Stimulated activated CD8-positive, alpha-beta memory T cell treated with anti-CD3 and anti-CD28 coated beads, Interleukin-7, amount 100 ng/mL, for 48 hours (primary cell): ENCODE data around the gene GXYLT2.
A peak's percentile ranks its signal among the peaks of the same experiment; 100 is the strongest.

Experiments
- DNase-seq, 2 donors: peaks; one replicate each; pipeline ENCODE4 v3.0.0-alpha.2; 2020; ENCODE audit warnings: low read depth in 1 of 2; ENCODE audit errors: extremely low read depth in 1 of 2

The GXYLT2 gene, protein sequence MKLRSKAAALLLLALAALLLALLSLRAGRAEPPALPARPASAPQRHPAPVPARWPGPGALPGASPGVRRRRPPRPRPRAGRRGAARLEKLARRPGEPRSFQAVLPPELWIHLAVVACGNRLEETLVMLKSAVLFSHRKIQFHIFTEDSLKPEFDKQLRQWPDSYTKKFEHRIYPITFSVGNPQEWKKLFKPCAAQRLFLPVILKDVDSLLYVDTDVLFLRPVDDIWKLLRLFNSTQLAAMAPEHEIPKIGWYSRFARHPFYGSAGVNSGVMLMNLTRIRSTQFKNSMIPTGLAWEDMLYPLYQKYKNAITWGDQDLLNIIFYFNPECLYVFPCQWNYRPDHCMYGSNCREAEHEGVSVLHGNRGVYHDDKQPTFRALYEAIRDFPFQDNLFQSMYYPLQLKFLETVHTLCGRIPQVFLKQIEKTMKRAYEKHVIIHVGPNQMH

DNA sequence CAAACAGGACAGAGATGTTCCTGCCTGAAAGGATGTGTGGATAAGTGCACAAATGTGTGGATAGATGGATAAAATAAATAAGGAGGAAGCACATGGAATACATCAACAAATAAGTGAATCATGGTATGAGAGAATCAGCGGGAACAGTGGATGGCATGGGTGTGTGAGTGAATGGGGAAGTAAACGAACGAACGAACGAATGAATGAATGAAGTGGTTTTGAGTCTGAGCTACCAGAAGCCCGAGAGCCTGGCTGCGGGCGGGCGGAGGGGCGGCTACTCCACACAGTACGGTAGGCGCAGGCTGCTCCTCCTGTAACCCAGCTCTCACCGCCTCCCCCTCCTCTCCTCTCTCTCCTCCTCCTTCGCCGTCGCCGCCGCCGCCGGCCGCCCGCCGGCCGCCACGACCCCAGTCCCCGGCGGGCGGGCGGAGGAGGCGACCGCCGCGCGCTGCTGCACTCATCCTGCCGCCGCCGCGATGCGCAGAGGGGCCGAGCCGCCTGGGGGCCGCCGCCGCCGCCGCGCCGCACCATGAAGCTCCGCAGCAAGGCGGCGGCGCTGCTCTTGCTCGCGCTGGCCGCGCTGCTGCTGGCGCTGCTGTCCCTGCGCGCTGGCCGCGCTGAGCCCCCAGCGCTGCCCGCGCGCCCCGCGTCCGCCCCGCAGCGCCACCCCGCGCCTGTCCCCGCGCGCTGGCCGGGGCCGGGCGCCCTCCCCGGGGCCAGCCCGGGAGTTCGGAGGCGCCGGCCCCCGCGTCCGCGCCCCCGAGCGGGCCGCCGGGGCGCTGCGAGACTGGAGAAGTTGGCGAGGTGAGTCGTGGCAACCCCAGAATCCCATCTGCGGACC, at the start of gene GXYLT2:
TSS of gene GXYLT2 (plus strand) at position 342 of the 841 bp plus-strand sequence. CDS start at position 530, 188 bp downstream.
- peak; percentile 1 to 6 for DNase-seq

DNA sequence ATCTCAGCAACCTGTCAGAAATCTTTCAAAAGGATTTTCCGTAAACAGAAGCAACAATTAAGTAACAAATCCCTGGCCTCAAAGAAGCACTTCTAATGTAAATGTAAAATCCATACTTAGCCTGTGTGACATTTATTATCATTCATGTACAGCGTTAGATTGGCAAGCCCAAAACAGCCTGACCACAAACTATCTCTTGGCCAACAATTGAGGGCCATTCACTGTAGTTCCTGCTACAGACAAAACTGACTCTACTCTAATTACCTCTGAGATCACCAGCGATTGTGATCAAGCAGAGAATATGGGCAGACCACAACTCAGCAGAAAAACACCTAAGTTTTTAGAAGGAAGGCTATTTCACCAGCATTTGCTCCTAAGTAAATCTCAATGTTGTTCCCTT, 48.8 kb upstream of the GXYLT2 start:
- DNase-seq, result no peak

DNA sequence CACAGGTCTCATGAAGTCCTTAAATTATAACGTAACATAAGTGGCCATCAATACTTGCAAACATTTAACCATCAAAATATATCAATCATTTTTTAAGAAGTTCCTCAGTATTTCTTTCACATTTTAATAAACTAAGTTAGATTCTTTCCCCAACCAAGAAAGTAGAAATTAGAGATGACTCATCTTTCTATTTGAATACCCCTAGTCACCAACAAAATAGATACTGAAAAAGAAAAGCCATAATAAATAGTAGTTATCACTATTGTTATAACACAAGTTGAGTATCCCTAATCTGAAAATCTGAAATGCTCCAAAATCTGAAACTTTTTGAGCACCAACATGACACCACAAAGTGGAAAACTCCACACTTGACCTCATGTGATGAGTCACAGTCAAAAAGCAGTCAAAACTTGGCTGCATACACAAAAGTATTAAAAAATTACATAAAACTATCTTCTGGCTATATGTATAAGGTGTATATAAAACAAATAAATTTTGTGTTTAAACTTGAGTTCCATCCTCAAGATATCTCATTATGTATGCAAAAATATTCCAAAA, 43.3 kb upstream of the GXYLT2 start:
- DNase-seq, result no peak

DNA sequence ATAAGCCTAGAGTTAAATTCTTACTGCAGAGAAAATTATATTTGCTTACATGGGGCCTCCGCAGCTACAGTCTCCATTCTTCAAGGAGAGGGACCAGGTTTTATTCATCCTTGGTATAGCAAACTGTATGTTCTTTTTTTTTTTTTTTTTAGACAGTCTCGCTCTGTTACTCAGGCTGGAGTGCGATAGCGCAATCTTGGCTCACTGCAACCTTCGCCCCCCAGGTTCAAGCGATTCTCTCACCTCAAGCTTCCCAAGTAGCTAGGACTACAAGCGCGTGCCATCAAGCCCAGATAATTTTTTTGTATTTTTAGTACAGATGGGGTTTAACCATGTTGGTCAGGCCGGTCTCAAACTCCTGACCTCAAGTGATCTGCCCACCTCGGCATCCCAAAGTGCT, 41.7 kb upstream of the GXYLT2 start:
- DNase-seq, result no peak

DNA sequence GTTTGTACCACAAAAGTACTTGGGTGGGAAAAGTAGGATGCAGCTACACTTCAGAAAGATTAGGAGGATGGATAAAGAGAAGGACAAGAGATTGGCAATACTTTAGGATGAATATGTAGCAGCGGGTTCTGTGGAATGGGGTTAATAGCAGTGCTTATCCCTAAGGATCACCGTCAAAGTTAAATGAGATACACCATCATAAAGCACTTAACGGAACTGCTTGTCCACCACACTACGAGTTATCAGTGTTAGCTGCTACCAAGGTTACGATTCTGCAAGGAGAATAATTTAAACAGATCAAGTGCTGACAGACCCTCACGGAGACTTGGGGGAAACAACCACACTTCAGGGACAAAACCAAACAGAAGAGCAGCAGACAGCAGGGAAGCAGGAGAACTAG, 40.6 kb upstream of the GXYLT2 start:
- DNase-seq, result no peak

DNA sequence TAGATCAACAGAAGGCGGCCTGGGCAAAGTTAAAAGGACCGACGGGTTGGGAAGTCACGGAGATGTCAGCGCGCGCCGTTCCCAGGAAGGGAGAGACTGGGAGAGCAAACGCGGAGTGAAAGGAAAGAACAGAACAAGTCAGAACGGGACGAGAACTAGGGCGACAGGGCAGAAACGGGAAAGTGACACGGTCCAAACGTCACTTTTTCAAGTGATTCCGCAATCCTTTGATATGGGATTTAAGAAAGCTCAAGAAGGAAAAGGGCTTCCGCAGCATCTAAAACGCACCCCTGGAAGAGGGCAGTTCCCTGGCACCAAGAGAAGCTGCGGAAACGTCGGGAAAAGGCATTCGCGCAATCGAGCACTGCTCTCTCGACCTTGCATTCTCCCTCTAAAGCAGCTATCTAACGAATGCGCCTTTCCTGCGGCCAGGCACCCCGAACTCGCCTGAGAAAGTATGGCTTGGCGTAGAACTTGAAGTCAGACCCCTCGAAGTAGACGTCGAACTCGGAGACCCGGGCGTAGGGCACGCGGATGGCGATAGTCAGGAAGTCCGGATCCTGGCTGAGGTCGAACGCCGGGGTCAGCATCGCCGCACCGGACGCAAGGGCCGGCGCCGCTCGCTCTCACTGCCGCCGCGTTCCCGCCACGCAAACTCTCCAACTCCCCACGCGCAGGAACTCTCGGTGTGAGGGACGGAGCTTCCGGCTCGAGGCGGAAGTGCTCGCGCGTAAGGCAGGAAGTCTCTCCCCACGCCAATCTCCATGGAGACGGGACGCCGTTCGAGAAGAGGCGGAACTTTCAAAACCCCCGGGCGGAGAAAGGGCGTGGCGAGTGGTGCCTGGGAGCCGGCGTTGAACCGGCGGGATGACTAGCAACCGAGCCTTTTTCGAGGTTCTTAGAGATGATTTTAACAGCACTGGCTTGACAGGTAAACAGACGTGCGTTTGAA, 39.8 kb upstream of the GXYLT2 start, which contains the start of gene SHQ1:
TSS of gene SHQ1 (minus strand) at position 695 of the 952 bp plus-strand sequence. CDS start at position 590, 105 bp downstream.
- DNase-seq, result peak; percentile 87 to 96

DNA sequence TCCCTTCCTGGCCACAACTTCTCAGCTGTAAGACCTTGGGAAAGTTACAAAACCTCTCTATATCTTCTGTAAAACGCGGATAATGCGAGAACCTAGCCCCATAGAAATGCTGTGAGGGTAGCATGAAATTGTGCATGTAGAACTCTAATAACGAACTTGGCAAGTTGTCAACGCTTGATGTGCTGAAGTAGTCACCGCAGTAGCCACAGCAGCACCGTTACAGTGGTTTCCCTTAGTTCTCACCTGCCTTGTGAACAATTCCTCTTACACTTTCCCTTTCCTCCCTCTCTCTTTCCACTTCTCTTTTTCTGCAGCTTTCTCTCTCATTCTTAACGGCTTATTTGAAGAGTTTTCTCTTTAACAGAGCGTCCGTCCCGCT, 39.2 kb upstream of the GXYLT2 start:
- peak in 1 of 2 donors; percentile 12 for DNase-seq

DNA sequence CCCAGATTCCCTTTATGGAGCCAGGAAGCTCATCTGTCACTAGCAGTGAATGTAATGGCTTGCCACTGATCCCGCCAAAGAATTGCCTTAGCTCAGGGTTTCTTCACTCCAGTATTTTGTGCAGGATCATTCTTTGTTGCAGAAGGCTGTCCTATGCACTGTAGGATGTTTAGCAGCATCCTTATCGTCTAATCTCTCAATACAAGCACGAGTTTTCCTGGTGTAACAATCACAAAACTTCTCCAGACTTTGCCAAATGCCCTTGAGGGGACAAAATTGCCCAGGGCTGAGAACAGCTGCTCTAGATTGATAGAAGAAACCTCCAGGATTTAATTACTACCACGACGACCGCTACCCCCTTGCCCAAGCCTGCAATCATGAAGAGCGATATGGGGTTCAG, 32.8 kb upstream of the GXYLT2 start:
- DNase-seq, result no peak

DNA sequence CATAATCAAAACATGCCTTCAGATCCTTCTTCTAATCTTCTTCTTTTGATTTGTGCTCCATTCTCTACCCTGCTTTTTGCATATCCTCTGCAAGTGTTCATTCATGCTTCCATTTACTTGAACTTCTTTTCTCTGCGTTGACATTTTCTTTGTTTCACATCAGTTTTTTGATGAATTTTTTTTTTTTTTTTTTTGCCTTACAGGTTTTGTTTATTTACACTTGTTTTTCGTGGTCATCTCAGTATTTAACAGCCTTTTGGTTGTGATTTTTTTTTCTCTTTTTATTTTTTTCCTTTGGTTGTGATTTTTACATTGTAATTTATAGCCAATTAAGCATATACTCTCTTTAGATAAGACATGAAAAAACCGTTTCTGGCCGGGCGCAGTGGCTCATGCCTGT, 27.8 kb upstream of the GXYLT2 start:
- DNase-seq, result no peak

DNA sequence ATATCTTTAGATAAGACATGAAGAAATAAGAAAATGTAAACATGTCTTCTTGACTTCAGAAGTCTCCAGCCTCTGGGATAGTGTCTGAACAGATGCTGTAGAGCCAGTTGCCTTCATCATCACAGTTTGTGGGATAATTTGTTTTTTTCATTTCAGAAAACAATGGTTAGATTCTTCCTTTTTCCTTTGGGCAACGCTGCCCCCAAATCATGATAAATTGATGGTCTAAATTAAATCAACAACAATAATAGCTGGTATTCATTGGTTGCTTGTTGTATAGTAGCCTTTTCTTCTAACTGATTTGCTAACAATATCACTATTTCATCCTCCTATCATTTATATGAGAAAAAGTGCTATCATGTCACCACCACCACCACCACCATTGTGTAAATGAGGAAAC, 27.0 kb upstream of the GXYLT2 start:
- DNase-seq, result no peak

DNA sequence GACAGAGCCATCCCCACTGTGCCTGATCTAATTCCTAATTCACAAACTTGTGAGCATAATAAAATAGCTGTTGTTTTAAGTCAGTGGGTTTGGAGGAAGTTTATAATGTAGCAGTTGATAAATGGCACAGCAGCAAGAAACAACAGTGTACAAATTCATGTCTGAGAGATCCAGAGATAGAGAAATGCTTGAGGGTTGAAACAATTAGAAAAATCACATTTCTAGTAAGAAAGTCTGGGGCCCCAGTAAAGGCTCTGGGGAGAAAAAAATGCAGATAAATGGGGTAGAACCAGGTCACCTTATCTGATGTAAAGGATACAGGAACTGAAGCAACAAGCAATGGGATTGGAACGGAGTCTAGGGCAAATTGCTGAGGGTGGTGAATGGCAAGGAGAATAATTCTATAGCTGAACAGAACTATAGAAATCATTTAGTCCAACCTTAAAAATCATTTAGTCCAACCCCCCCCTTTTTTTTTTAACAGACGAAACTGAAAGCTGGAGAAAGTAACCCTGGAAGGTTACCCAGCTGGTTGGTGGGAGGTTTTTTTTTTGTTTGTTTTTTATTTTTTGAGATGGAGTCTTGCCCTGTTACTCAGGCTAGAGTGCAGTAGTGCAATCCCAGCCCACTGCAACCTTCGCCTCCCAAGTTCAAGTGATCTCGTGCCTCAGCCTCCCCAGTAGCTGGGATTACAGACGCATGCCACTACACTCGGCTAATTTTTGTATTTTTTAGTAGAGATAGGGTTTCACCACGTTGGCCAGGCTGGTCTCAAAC, 25.3 kb upstream of the GXYLT2 start:
- no peak for DNase-seq

DNA sequence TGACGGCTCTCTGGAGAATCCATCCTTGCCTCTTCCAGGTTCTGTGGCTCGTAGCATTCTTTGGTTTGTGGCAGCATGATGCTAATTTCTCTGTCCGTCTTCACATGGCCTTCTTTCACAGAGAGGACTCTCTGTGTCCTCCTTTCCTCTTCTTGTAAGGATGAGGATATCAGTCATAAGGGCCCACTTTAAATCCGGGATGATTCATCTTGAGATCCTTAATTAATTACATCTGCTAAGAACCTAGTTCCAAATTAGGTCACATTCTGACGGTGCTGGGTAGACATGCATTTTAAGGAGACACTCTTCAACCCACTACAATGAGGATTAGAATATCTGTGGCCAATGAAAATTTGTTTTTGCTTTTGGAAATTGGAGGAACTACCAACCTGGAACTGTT, 15.7 kb upstream of the GXYLT2 start:
- DNase-seq, result no peak

DNA sequence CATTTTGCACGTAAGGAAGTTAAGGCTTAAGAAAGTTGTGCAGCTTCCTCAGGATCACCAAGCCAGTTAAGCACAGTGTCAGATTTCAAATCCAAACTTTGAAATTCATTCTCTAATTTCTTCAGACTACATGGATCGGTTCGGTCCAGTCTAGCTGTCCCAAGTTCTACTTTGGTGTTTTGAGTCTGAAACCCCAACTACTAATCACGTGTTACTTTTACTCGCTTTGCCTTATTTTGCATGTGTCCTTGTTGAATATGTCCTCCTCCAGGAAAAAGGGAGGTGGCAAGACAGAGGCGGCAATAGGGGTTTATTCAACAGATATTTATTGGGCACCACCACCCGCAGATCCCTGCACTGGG, 522 bp upstream of the GXYLT2 start:
- DNase-seq, result no peak

DNA sequence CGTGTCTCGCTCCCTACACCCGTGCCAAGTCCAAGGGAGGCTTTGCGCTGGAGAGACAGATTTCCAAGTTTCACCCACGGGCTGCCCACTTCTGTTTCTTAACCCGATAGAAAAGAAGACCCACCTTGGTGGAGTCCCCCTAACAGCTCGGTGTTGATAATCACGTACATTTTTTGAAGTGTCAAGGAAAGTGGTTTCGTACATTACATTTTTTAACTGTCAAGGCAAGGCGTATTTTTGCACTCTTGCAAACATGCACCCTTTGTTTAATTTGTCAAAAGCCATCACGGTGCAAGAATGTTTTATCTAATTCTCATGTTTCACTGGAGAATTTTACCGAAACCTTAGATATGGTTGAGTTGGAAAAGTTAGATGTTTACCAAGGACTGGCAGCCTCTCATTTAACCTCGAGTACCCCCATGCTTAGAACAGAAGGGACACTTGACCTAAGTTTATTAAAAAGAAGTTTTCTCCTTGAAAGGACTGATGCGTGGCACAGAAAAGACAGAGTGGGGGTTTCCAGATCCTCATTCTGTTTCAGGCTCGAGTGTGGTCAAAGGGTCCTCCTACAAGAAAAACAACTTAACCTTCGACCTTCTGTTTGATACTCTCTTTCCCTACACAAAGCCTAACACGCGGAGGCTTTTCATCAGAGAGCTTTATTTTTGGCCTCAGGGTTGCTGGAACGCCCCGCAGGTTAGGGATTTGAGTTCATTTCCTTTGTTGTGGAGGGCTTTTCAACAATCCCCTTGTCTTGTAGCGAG, 882 bp downstream of the GXYLT2 start:
- no peak for DNase-seq

DNA sequence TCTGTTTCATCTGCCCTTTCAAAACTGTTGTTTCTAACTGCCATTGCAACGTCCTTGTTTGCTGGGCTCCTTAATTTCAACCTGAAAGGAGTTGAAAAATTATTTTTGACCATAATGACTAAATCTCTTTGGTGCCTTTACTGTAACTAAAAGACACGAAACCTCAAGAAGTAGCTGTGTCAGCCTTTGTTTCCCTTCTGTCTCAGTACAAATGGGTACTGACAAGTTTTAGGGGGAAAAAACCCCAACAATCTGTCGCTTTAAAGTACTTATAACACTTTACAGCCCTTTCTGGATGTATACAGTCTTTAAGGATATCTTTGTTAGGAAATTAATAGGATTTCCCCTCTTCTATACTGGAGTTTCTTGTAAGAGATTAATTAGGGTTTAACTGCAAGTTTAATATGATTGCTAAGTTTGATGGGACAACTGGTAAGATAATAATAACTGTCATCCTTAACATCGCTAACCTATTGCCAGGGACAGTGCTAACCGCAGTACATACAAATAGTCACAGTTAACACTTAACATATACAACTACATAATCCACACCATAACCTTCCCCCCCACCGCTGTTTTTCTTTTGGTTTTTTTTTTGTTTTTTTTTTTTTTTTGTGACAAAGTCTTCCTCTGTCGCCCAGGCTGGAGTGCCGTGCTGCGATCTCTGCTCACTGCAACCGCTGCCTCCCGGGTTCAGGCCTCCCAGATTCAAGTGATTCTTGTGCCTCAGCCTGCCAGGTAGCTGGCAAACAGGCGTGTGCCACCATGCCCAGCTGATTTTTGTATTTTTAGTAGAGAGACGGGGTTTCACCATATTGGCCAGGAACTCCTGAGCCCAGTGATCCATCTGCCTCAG, 1.7 kb downstream of the GXYLT2 start:
- DNase-seq, result no peak

DNA sequence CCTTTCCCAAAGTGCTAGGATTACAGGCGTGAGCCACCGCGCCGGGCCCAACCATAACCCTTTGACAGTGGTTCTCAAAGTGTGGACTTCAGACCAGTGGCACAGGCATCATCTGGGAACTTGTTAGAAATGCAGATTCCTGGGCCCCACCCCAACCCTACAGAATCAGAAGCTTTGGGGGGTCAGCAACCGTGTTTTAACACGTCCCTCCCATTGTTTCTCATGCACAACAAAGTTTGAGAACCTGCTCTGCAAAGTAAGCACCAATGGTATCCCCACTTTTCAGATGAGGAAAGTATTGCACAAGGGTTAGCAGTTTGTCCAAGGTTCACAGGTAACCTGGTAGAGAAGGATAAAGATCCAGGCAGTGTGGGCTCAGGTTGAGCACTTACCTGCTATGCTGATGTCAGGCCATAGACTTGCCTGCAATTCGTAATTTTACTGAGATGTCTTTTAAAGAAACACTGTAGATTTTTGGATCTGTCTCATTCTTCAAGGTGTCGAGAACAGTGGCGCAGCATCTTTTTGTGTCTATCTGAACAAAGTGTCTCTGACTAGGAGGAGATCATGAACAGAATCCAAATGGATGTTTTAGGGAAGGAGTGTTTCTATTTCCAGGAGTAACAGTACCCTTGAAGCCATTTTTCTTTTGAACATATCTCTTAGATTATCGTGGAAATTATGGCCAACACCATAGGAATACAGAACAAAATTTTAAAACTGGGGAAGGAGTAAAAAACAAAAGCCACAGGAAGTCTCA, 2.5 kb downstream of the GXYLT2 start:
- no peak for DNase-seq

DNA sequence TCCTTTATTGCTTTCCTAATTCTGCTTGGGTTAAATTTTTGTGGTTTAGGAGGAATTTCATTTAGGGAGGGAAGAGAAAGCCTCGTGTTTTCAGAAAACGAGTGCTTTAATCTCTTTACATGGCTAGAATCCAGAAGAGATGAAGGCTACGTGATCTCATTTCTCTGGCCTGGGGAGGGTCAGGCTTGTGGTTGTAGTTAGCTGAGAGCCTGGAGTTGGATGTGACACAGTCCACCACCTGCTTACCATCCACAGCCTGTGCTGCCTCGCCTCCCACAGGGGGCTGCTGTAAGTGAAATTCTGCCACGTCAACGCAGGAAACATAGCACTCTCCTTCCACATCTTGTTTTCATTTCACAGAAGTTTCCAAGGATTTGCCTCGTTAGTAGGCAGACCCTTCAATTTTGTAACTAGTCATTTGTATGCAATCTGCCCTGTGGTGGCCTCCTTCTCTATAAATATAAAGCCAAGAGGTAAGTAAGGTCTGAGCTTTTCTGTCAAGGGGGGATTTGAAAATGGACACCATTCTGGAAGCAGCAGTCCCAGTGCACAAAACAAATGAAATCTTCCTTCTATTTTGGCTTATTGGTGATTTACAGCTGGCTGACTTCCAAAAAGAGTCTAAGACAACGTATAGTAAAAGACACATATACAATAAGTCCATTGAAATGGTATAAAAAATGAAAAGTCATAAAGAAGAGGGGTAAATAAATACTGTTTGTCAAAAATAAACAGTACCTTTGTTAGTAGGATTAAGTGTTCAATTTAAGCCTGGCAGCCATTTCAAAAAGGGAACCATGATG, 3.4 kb downstream of the GXYLT2 start:
- DNase-seq, result no peak
